ENCODE results near the gene LEAP2. TPM values are rescaled to one million over a fixed set of nuclear protein-coding genes. Genes with fewer than 3 reads are reported as not detected.

The LEAP2 gene
- total RNA-seq, 1 experiment from 2014 or later, result 2.3 TPM

- H3K4me1 Mint-ChIP-seq (ENCODE audit: low read depth, unreplicated experiment), result peaks cover 17% of the 10 kb centered on the region
- no TSS peak for BruUV-seq (replicated peaks)
- no peak overlapping the region for H3K27ac Mint-ChIP-seq (ENCODE audit: unreplicated experiment)
- TF ChIP-seq CTCF (IDR thresholded peaks at IDR 0.05; ENCODE audit: unreplicated experiment), result no peak
- intact Hi-C loops (cut with micrococcal nuclease; ENCODE audit: unreplicated experiment), result loop anchor here (10.0 kb wide), 1 partner anchor 242 kb away; no protein-coding TSS in a partner anchor
- CTCF ChIA-PET, result interaction anchor here (0.6 kb wide), 1 partner anchor 330 kb away, joined by 3 read pairs; no protein-coding TSS in a partner anchor
- no peak overlapping the region for H3K4me3 Mint-ChIP-seq (ENCODE audit: low read depth, unreplicated experiment)
- no peaks in the 10 kb centered on the region for H3K9me3 Mint-ChIP-seq (ENCODE audit: low read depth, unreplicated experiment)
- no peak for DNase-seq
- no peaks in the 10 kb centered on the region for H3K27me3 Mint-ChIP-seq (ENCODE audit: unreplicated experiment)
- peaks cover 37% of the 10 kb centered on the region for H3K36me3 Mint-ChIP-seq (ENCODE audit: insufficient read depth, unreplicated experiment)
Observed at GRCh38 chr5:132826424-132827082, 46.9 kb upstream of the LEAP2 start.

- no peak overlapping the region for H3K27ac Mint-ChIP-seq (ENCODE audit: unreplicated experiment)
- intact Hi-C loops (cut with micrococcal nuclease; ENCODE audit: unreplicated experiment), result loop anchor here (2.0 to 10.0 kb wide), 2 partner anchors 55 to 243 kb away; no protein-coding TSS in a partner anchor
- H3K36me3 Mint-ChIP-seq (ENCODE audit: insufficient read depth, unreplicated experiment), result peaks cover 38% of the 10 kb centered on the region
- H3K9me3 Mint-ChIP-seq (ENCODE audit: low read depth, unreplicated experiment), result no peaks in the 10 kb centered on the region
- DNase-seq, result no peak
- H3K4me1 Mint-ChIP-seq (ENCODE audit: low read depth, unreplicated experiment), result peaks cover 19% of the 10 kb centered on the region
- no peaks in the 10 kb centered on the region for H3K27me3 Mint-ChIP-seq (ENCODE audit: unreplicated experiment)
- TF ChIP-seq CTCF (IDR thresholded peaks at IDR 0.05; ENCODE audit: unreplicated experiment), result no peak
- TSS peak; percentile 43 for BruUV-seq (replicated peaks)
- H3K4me3 Mint-ChIP-seq (ENCODE audit: low read depth, unreplicated experiment), result no peak overlapping the region
- CTCF ChIA-PET, result interaction anchor here (0.5 to 3.2 kb wide), 4 partner anchors 21 to 440 kb away, joined by 3 to 23 read pairs (median 4); no protein-coding TSS in a partner anchor
Observed at GRCh38 chr5:132827943-132828673, 45.4 kb upstream of the LEAP2 start.

- CTCF ChIA-PET, result interaction anchor here (0.8 to 3.2 kb wide), 5 partner anchors 16 to 59 kb away, joined by 3 to 23 read pairs (median 3); no protein-coding TSS in a partner anchor
- intact Hi-C loops (cut with micrococcal nuclease; ENCODE audit: unreplicated experiment), result loop anchor here (2.0 to 10.0 kb wide), 2 partner anchors 54 to 244 kb away; no protein-coding TSS in a partner anchor
- Mint-ChIP-seq H3K36me3 (ENCODE audit: insufficient read depth, unreplicated experiment) (peaks cover 35% of the 10 kb centered on the region), H3K4me3 (ENCODE audit: low read depth, unreplicated experiment) (peak overlapping the region; percentile 95), H3K9me3 (ENCODE audit: low read depth, unreplicated experiment) (no peaks in the 10 kb centered on the region), H3K4me1 (ENCODE audit: low read depth, unreplicated experiment) (peaks cover 19% of the 10 kb centered on the region), H3K27ac (ENCODE audit: unreplicated experiment) (peak overlapping the region; percentile 78), H3K27me3 (ENCODE audit: unreplicated experiment) (no peaks in the 10 kb centered on the region)
- no peak for DNase-seq
- no TSS peak for BruUV-seq (replicated peaks)
- no peak for TF ChIP-seq CTCF (IDR thresholded peaks at IDR 0.05; ENCODE audit: unreplicated experiment)
Observed at GRCh38 chr5:132828846-132829494, 44.5 kb upstream of the LEAP2 start.

GRCh38 chr5:132829742-132830435 lies 43.6 kb upstream of the LEAP2 start:
- peak overlapping the region; percentile 95 for H3K4me3 Mint-ChIP-seq (ENCODE audit: low read depth, unreplicated experiment)
- peak; percentile 93 for DNase-seq
- no peaks in the 10 kb centered on the region for H3K9me3 Mint-ChIP-seq (ENCODE audit: low read depth, unreplicated experiment)
- H3K4me1 Mint-ChIP-seq (ENCODE audit: low read depth, unreplicated experiment), result peaks cover 19% of the 10 kb centered on the region
- CTCF ChIA-PET, result interaction anchor here (0.8 to 3.2 kb wide), 4 partner anchors 15 to 58 kb away, joined by 3 to 23 read pairs (median 4); no protein-coding TSS in a partner anchor
- peaks cover 35% of the 10 kb centered on the region for H3K36me3 Mint-ChIP-seq (ENCODE audit: insufficient read depth, unreplicated experiment)
- peak; percentile 91 for TF ChIP-seq CTCF (IDR thresholded peaks at IDR 0.05; ENCODE audit: unreplicated experiment)
- H3K27me3 Mint-ChIP-seq (ENCODE audit: unreplicated experiment), result no peaks in the 10 kb centered on the region
- peak overlapping the region; percentile 78 for H3K27ac Mint-ChIP-seq (ENCODE audit: unreplicated experiment)
- intact Hi-C loops (cut with micrococcal nuclease; ENCODE audit: unreplicated experiment), result loop anchor here (2.0 to 10.0 kb wide), 2 partner anchors 53 to 245 kb away; no protein-coding TSS in a partner anchor
- no TSS peak for BruUV-seq (replicated peaks)

Measured in Calu3 (cell line).